GM10248 (cell line): ENCODE results near the gene WASF2.

Experiments used
- CTCF ChIA-PET: fragments of 300-600 bp; sonication (Branson Sonifier 250); formaldehyde crosslinking; extraction: SDS; loops from one replicate; lab custom pipeline; 2021; ENCODE audit warnings: antibody characterized with exemption; lab: Yijun Ruan, JAX
- POLR2A ChIA-PET: fragments of 350-650 bp; sonication (Branson Sonifier 250); formaldehyde crosslinking; extraction: SDS; loops from one replicate; lab custom pipeline; 2020; ENCODE audit warnings: antibody characterized with exemption; lab: Yijun Ruan, JAX
- DNase-seq: peaks from one replicate; pipeline ENCODE4 v3.0.0; 2012; ENCODE audit errors: extremely low spot score
- CTCF ChIP-seq: IDR thresholded peaks from 2 replicates; pipeline ENCODE4 v1.5.1; 2012; ENCODE audit warnings: mild to moderate bottlenecking, low read depth; ENCODE audit errors: extremely low read depth, missing control alignments, control extremely low read depth

The WASF2 gene

GRCh38 chr1:27394282-27394658 lies 95.7 kb downstream of the WASF2 start:
- TF ChIP-seq CTCF: no peak
- ChIA-PET POLR2A (interaction anchor here (0.7 kb wide), 1 partner anchor 92 kb away, joined by 3 read pairs; no protein-coding TSS in a partner anchor), CTCF (interaction anchor here (0.7 to 14.3 kb wide), 31 partner anchors 8 to 349 kb away, joined by 3 to 324 read pairs (median 7); partner anchors contain the start of genes AHDC1, MAP3K6 and SYTL1)
- no peak for DNase-seq

GRCh38 chr1:27393641-27394281 lies 96.2 kb downstream of the WASF2 start:
- CTCF ChIA-PET: interaction anchor here (0.9 to 14.3 kb wide), 9 partner anchors 10 to 292 kb away, joined by 3 to 324 read pairs (median 11); partner anchors contain the start of gene AHDC1
- DNase-seq: no peak
- TF ChIP-seq CTCF: no peak
- POLR2A ChIA-PET: no interaction called here

- ChIA-PET POLR2A (no interaction called here), CTCF (interaction anchor here (0.5 to 14.3 kb wide), 5 partner anchors 9 to 94 kb away, joined by 3 to 324 read pairs (median 4); no protein-coding TSS in a partner anchor)
- TF ChIP-seq CTCF: peak; percentile 13
- no peak for DNase-seq
These were observed 97.0 kb downstream of the WASF2 start for GRCh38 chr1:27392778-27393635.

- peak; percentile 94 for DNase-seq
- peak; percentile 57 for TF ChIP-seq CTCF
- ChIA-PET POLR2A (no interaction called here), CTCF (interaction anchor here (0.6 to 8.0 kb wide), 13 partner anchors 9 to 214 kb away, joined by 3 to 103 read pairs (median 5); partner anchors contain the start of genes CD164L2 and MAP3K6)
These were observed 97.7 kb downstream of the WASF2 start, which contains the start of gene GPR3 for GRCh38 chr1:27392096-27392777. Gene GPR3, plus strand, starts transcription at chr1:27392622. Its CDS starts 1,177 bp downstream, at chr1:27393799.

GRCh38 chr1:27391511-27392095 lies 98.4 kb downstream of the WASF2 start:
- ChIA-PET CTCF (interaction anchor here (0.6 to 8.0 kb wide), 23 partner anchors 8 to 347 kb away, joined by 3 to 103 read pairs (median 5); partner anchors contain the start of genes CD164L2 and MAP3K6), POLR2A (no interaction called here)
- TF ChIP-seq CTCF: peak; percentile 23
- DNase-seq: no peak
